Activated CD4-positive, alpha-beta memory T cell treated with anti-CD3 and anti-CD28 coated beads, Interleukin-2, amount 10 ng/mL, durations not matched to agents 7 days and 5 days (primary cell): ENCODE data around the gene AGAP3. TPM values are rescaled to one million over a fixed set of nuclear protein-coding genes. Genes with fewer than 3 reads are reported as not detected.

ENCODE experiments used
- CTCF ChIA-PET: fragments of 350-600 bp; sonication (Branson Sonifier 250); formaldehyde crosslinking; loops from one replicate; lab custom pipeline; 2021; ENCODE audit warnings: antibody characterized with exemption, inconsistent platforms; lab: Charles Lee
- POLR2A ChIA-PET: fragments of 350-600 bp; sonication (Branson Sonifier 250); formaldehyde crosslinking; loops from one replicate; lab custom pipeline; 2021; ENCODE audit warnings: antibody characterized with exemption; lab: Charles Lee
- DNase-seq: peaks from one replicate; pipeline ENCODE4 v3.0.0-alpha.2; 2020
- H3K27ac Mint-ChIP-seq: one replicate; pipeline ENCODE4 v1.8.0; 2021; ENCODE audit warnings: mild to moderate bottlenecking, mixed read lengths
- H3K27me3 Mint-ChIP-seq: one replicate; pipeline ENCODE4 v1.8.0; 2021; ENCODE audit warnings: mixed read lengths
- H3K36me3 Mint-ChIP-seq: one replicate; pipeline ENCODE4 v1.8.0; 2021; ENCODE audit warnings: low read depth, mixed read lengths
- H3K4me1 Mint-ChIP-seq: one replicate; pipeline ENCODE4 v1.8.0; 2021; ENCODE audit warnings: mixed read lengths
- H3K4me3 Mint-ChIP-seq: one replicate; pipeline ENCODE4 v1.8.0; 2021; ENCODE audit warnings: mild to moderate bottlenecking, mixed read lengths
- H3K9me3 Mint-ChIP-seq: one replicate; pipeline ENCODE4 v1.8.0; 2021; ENCODE audit warnings: mixed read lengths
- total RNA-seq, 2 experiments: library from RNA; stranded (reverse); gene quantifications; one replicate each; pipeline ENCODE4 v1.2.3, GENCODE V29; 2021

The AGAP3 gene
- total RNA-seq, 2 experiments from 2014 or later: 30.1 to 31.5 TPM

DNA sequence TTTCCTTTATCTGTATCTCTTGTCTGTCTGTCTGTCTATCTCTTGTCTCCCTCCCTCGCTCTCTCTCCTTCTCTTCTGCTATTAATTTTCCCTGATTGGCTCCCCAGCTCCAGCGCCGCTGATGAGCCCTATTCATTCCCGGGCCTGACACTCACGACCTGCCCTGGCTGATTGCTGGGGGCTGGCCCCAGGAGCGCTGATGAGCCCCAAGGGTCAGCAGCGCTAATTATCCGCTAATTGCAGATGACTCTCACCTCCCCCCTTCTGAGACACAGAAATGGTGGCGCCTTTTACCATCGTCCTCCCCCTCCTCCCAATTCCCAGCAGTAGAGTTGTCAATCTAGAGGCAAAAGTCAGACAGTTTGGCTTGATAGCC, 82.5 kb downstream of the AGAP3 start:
- H3K36me3 Mint-ChIP-seq: no peaks in the 10 kb centered on the region
- H3K27me3 Mint-ChIP-seq: peaks cover 46% of the 10 kb centered on the region
- no peaks in the 10 kb centered on the region for H3K9me3 Mint-ChIP-seq
- no peak overlapping the region for H3K27ac Mint-ChIP-seq
- ChIA-PET POLR2A (no interaction called here), CTCF (interaction anchor here (0.5 to 2.6 kb wide), 11 partner anchors 9 to 393 kb away, joined by 3 to 10 read pairs (median 5); partner anchors contain the start of gene ABCB8)
- peaks cover 9% of the 10 kb centered on the region for H3K4me1 Mint-ChIP-seq
- no peak for DNase-seq
- peak overlapping the region; percentile 53 for H3K4me3 Mint-ChIP-seq

GRCh38 chr7:151172273-151173141, 86.2 kb downstream of the AGAP3 start:
- Mint-ChIP-seq H3K27me3 (peaks cover 52% of the 10 kb centered on the region), H3K4me3 (no peak overlapping the region), H3K4me1 (peaks cover 7% of the 10 kb centered on the region), H3K36me3 (no peaks in the 10 kb centered on the region), H3K9me3 (no peaks in the 10 kb centered on the region), H3K27ac (no peak overlapping the region)
- DNase-seq: peak; percentile 83
- ChIA-PET POLR2A (no interaction called here), CTCF (interaction anchor here (0.7 to 1.1 kb wide), 5 partner anchors 41 to 154 kb away, joined by 3 to 10 read pairs (median 3); no protein-coding TSS in a partner anchor)

GRCh38 chr7:151173386-151174245, 87.3 kb downstream of the AGAP3 start:
- Mint-ChIP-seq H3K4me3 (no peak overlapping the region), H3K27ac (no peak overlapping the region), H3K9me3 (no peaks in the 10 kb centered on the region), H3K36me3 (no peaks in the 10 kb centered on the region), H3K4me1 (peaks cover 4% of the 10 kb centered on the region), H3K27me3 (peaks cover 48% of the 10 kb centered on the region)
- no peak for DNase-seq
- ChIA-PET CTCF (interaction anchor here (0.6 kb wide), 1 partner anchor 164 kb away, joined by 3 read pairs; no protein-coding TSS in a partner anchor), POLR2A (no interaction called here)

GRCh38 chr7:151174246-151175046, 88.2 kb downstream of the AGAP3 start:
- H3K9me3 Mint-ChIP-seq: no peaks in the 10 kb centered on the region
- no peak overlapping the region for H3K4me3 Mint-ChIP-seq
- ChIA-PET CTCF (no interaction called here), POLR2A (no interaction called here)
- no peak overlapping the region for H3K27ac Mint-ChIP-seq
- H3K36me3 Mint-ChIP-seq: no peaks in the 10 kb centered on the region
- DNase-seq: no peak
- peaks cover 2% of the 10 kb centered on the region for H3K4me1 Mint-ChIP-seq
- H3K27me3 Mint-ChIP-seq: peaks cover 42% of the 10 kb centered on the region

- no peak for DNase-seq
- Mint-ChIP-seq H3K36me3 (no peaks in the 10 kb centered on the region), H3K4me1 (peaks cover 2% of the 10 kb centered on the region), H3K4me3 (no peak overlapping the region), H3K9me3 (no peaks in the 10 kb centered on the region), H3K27me3 (peaks cover 34% of the 10 kb centered on the region), H3K27ac (no peak overlapping the region)
- POLR2A ChIA-PET: no interaction called here
- CTCF ChIA-PET: interaction anchor here (0.6 kb wide), 1 partner anchor 9 kb away, joined by 3 read pairs; no protein-coding TSS in a partner anchor
Measured at GRCh38 chr7:151175047-151175792, 88.9 kb downstream of the AGAP3 start.

DNA sequence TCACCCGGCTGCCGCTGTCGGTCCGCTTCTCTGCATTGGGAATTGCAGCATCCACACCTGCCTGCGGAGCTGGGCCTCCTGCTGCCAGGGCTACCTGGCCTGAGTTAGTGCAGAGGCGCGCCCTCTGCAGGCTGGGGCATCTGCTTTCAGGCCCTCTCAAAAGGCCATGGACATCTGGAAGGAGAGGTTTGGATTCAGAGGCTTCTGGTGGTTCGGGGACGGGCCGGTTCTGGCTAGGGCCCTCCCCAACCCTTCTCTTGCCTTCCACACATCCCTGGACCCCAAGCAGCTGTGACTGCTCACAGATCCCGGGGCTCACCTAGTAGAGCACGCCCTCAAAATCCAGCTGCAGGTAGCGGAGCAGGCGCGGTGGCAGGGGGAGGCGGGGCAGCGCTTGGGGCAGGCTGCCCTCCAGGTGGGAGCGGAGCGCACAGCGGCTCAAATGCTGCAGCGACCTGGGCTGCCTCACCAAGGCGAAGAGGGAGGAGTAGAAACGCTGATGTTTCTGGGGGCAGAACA, 89.6 kb downstream of the AGAP3 start:
- Mint-ChIP-seq H3K9me3 (no peaks in the 10 kb centered on the region), H3K27ac (no peak overlapping the region), H3K4me1 (peaks cover 2% of the 10 kb centered on the region), H3K27me3 (peaks cover 30% of the 10 kb centered on the region), H3K4me3 (no peak overlapping the region), H3K36me3 (no peaks in the 10 kb centered on the region)
- DNase-seq: no peak
- ChIA-PET POLR2A (no interaction called here), CTCF (no interaction called here)

DNA sequence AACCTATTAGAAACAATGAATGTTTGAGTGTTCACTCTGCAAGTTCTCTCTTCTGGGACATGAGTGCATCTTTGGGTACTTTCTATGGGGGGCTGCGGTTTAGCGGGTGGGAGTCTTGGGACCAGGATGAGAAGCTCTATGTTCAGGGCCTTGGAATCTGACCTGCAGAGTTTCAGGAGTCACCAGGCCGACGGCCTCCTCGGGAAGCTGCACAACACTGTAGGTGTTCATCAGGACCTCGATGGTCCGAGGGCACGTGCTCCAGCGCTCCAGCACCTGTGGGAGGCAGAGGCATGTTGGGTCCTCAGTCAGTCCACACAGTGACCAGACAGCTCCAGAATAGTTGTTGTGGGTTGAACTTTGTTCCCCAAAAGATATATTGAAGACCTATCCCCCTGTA, 90.1 kb downstream of the AGAP3 start:
- ChIA-PET POLR2A (no interaction called here), CTCF (interaction anchor here (1.0 to 2.0 kb wide), 2 partner anchors 8 to 67 kb away, joined by 3 to 7 read pairs; no protein-coding TSS in a partner anchor)
- Mint-ChIP-seq H3K4me1 (peaks cover 2% of the 10 kb centered on the region), H3K27ac (no peak overlapping the region), H3K9me3 (no peaks in the 10 kb centered on the region), H3K4me3 (no peak overlapping the region), H3K36me3 (no peaks in the 10 kb centered on the region), H3K27me3 (peaks cover 24% of the 10 kb centered on the region)
- no peak for DNase-seq

DNA sequence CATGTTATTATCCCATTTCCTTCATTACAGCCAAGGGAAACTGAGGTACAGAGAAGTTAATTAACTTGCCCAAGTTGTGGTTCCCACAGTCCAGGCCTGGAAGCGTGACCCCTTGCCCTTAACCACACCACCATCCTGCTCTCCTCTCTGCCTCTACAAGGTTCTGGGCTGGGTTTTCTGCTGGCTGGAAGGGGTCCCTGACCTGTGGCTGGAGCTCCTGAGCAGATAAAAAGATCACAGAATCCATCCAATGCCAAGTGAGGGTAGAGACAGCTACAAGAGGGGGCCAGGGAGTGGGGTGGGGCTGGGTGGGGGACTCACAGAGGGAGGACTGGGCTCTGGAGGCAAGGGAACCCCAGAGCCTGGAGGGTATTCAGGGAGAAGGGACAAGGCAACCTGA, 91.0 kb downstream of the AGAP3 start:
- peaks cover 20% of the 10 kb centered on the region for H3K27me3 Mint-ChIP-seq
- DNase-seq: no peak
- POLR2A ChIA-PET: interaction anchor here (1.2 kb wide), 1 partner anchor 164 kb away, joined by 3 read pairs; no protein-coding TSS in a partner anchor
- H3K27ac Mint-ChIP-seq: no peak overlapping the region
- peaks cover 2% of the 10 kb centered on the region for H3K4me1 Mint-ChIP-seq
- H3K4me3 Mint-ChIP-seq: no peak overlapping the region
- H3K9me3 Mint-ChIP-seq: no peaks in the 10 kb centered on the region
- CTCF ChIA-PET: interaction anchor here (1.0 to 2.0 kb wide), 2 partner anchors 9 to 66 kb away, joined by 3 to 7 read pairs; no protein-coding TSS in a partner anchor
- no peaks in the 10 kb centered on the region for H3K36me3 Mint-ChIP-seq

DNA sequence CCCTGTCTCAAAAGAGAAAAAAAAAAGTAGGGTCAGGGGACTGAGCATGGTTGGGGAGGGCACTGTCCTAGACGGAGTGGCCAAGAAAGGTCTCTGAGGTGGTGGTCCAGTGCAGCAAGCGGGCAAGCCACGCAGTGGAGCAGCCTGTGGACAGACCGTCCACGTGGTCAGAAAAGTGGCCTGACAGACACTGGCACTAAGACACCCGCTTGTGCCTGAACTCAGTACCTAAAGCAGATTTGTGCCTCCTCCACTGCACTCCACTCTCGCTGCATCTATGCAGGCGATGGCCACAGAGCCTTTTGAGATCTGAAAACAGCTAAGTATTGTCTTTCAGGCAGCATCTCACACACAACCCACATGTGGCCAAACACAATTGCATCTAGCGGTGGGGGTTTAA, 92.0 kb downstream of the AGAP3 start:
- no peak overlapping the region for H3K27ac Mint-ChIP-seq
- no peaks in the 10 kb centered on the region for H3K9me3 Mint-ChIP-seq
- POLR2A ChIA-PET: interaction anchor here (1.2 kb wide), 1 partner anchor 163 kb away, joined by 3 read pairs; no protein-coding TSS in a partner anchor
- DNase-seq: no peak
- H3K4me1 Mint-ChIP-seq: no peaks in the 10 kb centered on the region
- no peaks in the 10 kb centered on the region for H3K36me3 Mint-ChIP-seq
- peaks cover 13% of the 10 kb centered on the region for H3K27me3 Mint-ChIP-seq
- no peak overlapping the region for H3K4me3 Mint-ChIP-seq
- CTCF ChIA-PET: interaction anchor here (2.0 to 2.3 kb wide), 2 partner anchors 10 to 65 kb away, joined by 7 to 10 read pairs; no protein-coding TSS in a partner anchor

GRCh38 chr7:151178831-151179230, 92.6 kb downstream of the AGAP3 start:
- H3K27me3 Mint-ChIP-seq: peaks cover 10% of the 10 kb centered on the region
- H3K9me3 Mint-ChIP-seq: no peaks in the 10 kb centered on the region
- no peak overlapping the region for H3K4me3 Mint-ChIP-seq
- H3K4me1 Mint-ChIP-seq: no peaks in the 10 kb centered on the region
- no peak for DNase-seq
- POLR2A ChIA-PET: interaction anchor here (1.3 kb wide), 1 partner anchor 36 kb away, joined by 3 read pairs; no protein-coding TSS in a partner anchor
- CTCF ChIA-PET: interaction anchor here (1.3 to 2.3 kb wide), 2 partner anchors 10 to 65 kb away, joined by 3 to 10 read pairs; no protein-coding TSS in a partner anchor
- peak overlapping the region; percentile 4 for H3K27ac Mint-ChIP-seq
- no peaks in the 10 kb centered on the region for H3K36me3 Mint-ChIP-seq

- Mint-ChIP-seq H3K9me3 (no peaks in the 10 kb centered on the region), H3K4me3 (no peak overlapping the region), H3K27ac (no peak overlapping the region), H3K36me3 (no peaks in the 10 kb centered on the region), H3K27me3 (peaks cover 10% of the 10 kb centered on the region), H3K4me1 (no peaks in the 10 kb centered on the region)
- ChIA-PET POLR2A (interaction anchor here (1.3 kb wide), 1 partner anchor 36 kb away, joined by 3 read pairs; no protein-coding TSS in a partner anchor), CTCF (interaction anchor here (1.3 to 2.3 kb wide), 2 partner anchors 11 to 65 kb away, joined by 3 to 10 read pairs; no protein-coding TSS in a partner anchor)
- no peak for DNase-seq
Measured at GRCh38 chr7:151179287-151179860, 93.1 kb downstream of the AGAP3 start.
